Fibroblast of the aortic adventitia (primary cell): ENCODE data around the gene DNAJB12. TPM values are rescaled to one million over a fixed set of nuclear protein-coding genes. Genes with fewer than 3 reads are reported as not detected.

Experiments used
- DNase-seq: peaks from one replicate; pipeline ENCODE4 v3.0.0-alpha.2; 2010; ENCODE audit warnings: low read depth
- H3K4me3 ChIP-seq: 2 replicates; pipeline ENCODE4 v1.5.1; 2011; ENCODE audit warnings: low read depth, mild to moderate bottlenecking, control low read depth, low read length, moderate library complexity
- total RNA-seq: library from RNA; depleted of rRNA; stranded (reverse); fragments of >200 nt; gene quantifications from 2 replicates; pipeline ENCODE4 v1.2.3, GENCODE V29; 2012; ENCODE audit warnings: low replicate concordance
- TF ChIP-seq, protein P1 (sequence below): IDR thresholded peaks from 2 replicates; pipeline ENCODE4 v1.5.1; 2011; ENCODE audit warnings: mild to moderate bottlenecking, low read length, control low read depth, inconsistent platforms; ENCODE audit not compliant: insufficient read depth

Gene DNAJB12
- total RNA-seq, 1 donor, result 24.5 TPM

DNA sequence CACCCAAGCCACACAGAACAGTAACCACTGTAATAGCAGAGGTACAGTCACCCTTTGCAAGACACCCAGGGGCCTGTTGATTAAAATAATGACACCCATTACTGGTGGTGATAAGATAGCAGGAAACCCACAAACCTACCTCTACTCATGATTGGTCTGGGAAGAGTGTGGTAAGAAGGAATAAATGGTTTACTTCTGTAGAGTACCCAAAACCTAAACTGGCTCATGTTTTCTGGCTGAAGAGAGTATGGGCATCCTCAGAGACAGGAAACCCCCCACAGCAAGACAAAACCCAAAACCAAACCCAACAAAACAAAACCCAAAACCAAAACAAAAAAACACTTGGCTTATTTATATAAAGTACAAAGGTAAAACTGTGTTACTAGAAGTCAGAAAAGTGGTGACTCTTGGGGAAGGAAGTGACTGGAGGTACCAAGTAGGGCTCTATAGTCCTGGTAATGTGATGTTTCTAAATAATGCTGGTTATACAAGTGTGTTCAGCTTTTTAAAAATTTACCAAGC, 15.5 kb upstream of the DNAJB12 start:
- no peak for DNase-seq
- TF ChIP-seq, protein P1, sequence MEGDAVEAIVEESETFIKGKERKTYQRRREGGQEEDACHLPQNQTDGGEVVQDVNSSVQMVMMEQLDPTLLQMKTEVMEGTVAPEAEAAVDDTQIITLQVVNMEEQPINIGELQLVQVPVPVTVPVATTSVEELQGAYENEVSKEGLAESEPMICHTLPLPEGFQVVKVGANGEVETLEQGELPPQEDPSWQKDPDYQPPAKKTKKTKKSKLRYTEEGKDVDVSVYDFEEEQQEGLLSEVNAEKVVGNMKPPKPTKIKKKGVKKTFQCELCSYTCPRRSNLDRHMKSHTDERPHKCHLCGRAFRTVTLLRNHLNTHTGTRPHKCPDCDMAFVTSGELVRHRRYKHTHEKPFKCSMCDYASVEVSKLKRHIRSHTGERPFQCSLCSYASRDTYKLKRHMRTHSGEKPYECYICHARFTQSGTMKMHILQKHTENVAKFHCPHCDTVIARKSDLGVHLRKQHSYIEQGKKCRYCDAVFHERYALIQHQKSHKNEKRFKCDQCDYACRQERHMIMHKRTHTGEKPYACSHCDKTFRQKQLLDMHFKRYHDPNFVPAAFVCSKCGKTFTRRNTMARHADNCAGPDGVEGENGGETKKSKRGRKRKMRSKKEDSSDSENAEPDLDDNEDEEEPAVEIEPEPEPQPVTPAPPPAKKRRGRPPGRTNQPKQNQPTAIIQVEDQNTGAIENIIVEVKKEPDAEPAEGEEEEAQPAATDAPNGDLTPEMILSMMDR, result no peak
- H3K4me3 ChIP-seq, result no peak overlapping the region

DNA sequence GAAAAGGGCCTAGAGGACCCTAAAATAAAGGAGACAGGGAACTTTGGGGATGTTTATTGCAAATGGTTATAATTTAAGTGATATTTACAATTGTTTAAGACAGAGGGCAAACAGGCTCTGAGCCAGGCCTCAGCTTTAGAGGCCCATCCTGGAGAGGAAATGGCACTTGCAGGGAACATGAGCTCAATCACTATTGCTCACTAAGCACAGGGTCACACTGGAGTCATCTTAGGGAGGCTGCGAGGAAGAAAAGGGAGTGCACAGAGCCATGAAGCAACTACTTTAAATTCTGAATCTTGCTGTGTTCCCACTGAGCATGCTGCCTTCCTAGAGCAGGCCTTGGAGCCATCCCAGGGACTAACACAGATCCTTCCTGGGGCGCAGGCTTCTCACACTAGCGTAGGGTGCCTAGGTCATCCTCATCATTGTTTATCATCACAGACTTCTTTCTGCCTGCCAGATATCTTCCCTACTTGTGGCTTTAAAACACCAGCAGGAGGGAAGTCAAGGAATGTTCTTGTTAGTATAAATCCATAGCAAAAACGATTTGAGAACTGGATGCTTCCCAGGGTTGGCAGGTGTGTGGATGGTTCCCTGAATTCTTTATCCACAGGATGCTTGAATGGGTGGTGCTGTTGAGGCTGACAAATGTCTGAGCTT, 12.7 kb upstream of the DNAJB12 start:
- DNase-seq, result no peak
- TF ChIP-seq, protein P1, result no peak
- no peak overlapping the region for H3K4me3 ChIP-seq

DNA sequence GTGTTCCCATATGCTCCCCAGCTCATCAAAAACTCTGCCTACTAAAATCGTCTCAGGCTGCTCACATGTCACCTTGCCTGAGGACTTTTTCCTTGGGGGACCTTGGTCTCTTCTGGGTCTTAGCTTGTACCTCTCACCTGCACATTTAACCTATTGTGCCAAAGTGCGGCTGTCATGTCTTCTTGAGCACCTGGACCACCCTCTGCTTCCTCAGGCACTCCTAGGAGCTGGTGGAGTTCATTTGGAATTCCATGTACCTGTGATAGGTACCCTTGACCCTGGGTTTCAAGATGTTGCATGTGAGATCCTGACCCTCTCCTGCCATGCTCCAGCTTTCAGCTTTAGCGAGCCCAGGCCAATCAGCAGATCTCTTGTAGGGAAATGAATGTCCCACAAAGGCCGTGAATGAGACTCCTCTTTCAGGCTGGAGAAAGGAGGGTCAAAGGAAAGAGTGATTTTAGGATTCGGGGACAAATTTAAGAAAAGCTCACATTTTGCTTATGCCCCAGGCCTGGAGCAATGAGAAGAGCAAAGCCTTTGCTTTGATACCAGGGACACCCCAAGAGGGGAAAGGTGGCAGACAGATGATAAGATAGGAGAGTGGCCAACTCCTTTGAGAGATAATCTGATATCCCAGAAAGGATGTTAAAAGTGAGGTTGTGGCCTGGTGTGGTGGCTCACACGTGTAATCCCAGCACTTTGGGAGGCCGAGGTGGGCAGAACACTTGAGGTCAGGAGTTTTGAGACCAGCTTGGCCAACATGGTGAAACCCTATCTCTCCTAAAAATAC, 10.6 kb upstream of the DNAJB12 start:
- TF ChIP-seq, protein P1, result no peak
- no peak overlapping the region for H3K4me3 ChIP-seq

DNA sequence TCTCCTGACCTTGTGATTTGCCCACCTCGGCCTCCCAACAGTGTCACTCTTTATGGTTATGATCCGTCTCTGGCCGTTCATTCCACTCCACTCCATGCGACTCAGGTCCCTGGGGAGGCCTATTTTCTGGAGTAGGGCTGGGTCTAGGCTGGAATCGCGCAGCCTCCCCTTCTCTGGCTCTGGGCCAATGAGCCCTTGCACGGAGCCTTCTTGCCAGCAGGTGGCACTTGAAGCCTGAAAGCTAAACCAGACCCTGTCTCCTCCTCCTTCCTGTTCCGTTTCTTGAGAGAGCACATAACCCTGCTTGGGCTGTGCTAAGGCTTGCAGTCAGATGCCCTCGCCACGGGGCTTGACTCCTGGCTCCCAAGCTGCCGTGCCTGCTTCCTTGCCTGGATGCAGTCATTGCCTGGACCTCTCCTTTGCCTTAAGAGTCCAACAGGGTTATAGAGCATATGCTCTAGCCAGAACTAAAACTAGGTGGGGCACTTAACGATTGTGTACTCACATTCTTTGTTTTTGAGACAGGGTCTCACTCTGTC, 9.6 kb upstream of the DNAJB12 start:
- peak; percentile 97 for DNase-seq
- H3K4me3 ChIP-seq, result no peak overlapping the region
- TF ChIP-seq, protein P1, result peak; percentile 92

More for the DNA sequence above, 10.6 kb upstream of the DNAJB12 start:
- DNase-seq, result no peak

DNA sequence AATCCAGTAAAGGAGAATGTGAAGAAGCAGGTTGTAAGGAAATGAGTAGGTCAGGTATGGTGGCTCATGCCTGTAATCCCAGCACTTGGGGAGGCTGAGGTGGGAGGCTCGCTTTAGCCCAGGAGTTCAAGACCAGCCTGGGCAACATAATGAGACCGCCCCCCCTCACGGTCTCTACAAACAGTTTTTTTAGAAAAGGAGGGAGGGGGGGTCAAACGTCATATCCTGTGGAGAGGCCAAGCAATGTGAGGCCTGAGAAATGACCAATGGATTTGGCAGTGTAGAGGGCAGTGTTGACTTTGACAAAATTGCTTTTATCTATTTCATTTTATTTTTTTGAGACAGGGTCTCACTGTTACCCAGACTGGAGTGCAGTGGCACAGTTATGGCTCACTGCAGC, 2.3 kb upstream of the DNAJB12 start:
- TF ChIP-seq, protein P1, result no peak
- H3K4me3 ChIP-seq, result no peak overlapping the region
- DNase-seq, result no peak

DNA sequence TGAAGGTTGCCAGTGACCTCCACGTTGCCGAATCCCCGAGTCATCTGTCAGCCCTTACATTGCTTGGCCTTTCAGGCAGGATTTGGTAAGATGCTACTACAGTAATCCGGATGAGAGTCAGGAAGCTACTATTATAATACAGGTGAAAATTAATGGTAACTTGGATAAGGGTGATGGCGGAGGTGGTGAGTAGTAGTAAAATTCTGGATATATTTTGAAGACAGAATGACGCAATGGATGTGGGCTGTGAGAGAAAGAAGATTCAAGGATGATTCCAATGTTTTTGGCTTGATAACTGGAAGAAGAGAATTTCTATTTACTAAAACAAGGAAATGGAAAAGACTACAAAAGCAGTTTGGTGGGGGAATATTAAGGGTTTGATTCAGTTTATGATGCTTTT, 1.4 kb upstream of the DNAJB12 start:
- TF ChIP-seq, protein P1, result no peak
- no peak for DNase-seq
- no peak overlapping the region for H3K4me3 ChIP-seq
